Measurements from ENCODE around the gene FYB1.

The FYB1 gene

DNA sequence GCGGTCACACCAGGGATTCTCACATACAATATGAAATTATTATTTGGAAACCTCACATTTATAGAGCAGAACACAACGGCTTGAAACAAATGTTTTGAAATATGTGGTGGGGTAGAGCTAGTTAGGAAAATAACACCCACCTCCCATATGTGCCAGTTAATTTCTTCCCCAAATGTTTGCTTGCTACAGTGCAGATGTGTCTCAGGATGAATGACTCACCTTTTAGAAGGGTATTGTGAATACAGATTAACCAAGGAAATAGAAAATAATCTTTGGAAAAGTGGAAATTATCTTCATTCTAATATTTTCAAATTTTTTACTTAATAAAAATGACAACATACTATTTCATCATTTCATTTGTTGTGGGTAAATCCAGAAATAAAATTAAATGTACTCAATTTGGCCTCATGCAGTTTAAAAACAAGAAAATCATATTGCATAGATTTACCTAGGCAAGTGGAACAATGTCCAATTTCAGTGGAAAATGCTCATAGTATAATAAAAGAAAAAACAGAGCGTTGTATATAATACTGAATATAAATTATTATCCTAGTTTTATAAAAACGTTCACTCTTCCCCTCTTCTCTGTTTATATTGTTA is 105.9 kb downstream of the FYB1 start:
- H3K4me3 ChIP-seq (ENCODE audit: low read length), result no peak overlapping the region
- TF ChIP-seq, protein P1, sequence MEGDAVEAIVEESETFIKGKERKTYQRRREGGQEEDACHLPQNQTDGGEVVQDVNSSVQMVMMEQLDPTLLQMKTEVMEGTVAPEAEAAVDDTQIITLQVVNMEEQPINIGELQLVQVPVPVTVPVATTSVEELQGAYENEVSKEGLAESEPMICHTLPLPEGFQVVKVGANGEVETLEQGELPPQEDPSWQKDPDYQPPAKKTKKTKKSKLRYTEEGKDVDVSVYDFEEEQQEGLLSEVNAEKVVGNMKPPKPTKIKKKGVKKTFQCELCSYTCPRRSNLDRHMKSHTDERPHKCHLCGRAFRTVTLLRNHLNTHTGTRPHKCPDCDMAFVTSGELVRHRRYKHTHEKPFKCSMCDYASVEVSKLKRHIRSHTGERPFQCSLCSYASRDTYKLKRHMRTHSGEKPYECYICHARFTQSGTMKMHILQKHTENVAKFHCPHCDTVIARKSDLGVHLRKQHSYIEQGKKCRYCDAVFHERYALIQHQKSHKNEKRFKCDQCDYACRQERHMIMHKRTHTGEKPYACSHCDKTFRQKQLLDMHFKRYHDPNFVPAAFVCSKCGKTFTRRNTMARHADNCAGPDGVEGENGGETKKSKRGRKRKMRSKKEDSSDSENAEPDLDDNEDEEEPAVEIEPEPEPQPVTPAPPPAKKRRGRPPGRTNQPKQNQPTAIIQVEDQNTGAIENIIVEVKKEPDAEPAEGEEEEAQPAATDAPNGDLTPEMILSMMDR (conservative IDR thresholded peaks at IDR 0.05; ENCODE audit: low read depth, low read length), result no peak
- DNase-seq (ENCODE audit: low read depth), result no peak

DNA sequence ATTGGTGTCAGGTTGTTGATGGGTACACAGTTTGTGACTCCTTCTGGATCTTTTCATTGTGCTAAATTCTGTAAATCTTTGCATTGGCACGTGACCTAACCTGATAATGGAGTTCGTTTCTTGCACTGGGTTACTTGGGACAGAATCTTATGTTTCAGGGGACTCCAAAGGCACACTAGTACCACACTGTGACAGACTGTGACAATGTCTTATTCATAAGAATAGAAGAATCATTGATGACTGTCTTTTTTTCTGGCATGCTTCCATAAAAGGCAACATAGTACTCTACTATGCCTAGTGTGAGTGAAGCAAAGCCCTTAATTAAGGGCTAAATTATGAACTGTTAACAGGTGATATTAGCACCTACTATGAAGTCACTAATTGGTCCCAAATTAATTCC is 109.8 kb downstream of the FYB1 start:
- H3K4me3 ChIP-seq (ENCODE audit: low read length), result no peak overlapping the region
- TF ChIP-seq, protein P1 (conservative IDR thresholded peaks at IDR 0.05; ENCODE audit: low read depth, low read length), result no peak
- DNase-seq (ENCODE audit: low read depth), result no peak

DNA sequence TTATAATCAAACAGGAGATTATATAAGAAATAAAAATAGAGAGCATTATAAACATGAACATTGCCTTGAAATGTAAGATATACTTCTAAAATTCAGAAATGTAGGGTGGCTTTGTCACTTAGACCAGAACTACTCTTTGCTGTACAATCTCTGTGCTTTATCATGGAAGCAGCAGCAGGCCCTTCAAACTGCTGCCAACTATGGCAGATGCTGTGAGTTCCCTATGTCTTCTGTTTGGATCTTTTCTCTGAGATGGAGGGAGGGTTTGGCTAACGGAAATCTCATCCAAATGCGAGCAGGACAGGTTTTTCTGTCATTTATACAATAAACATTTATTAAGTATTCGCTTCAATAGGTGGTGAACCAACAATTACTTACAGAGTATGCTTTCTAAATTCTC is 110.4 kb downstream of the FYB1 start:
- DNase-seq (ENCODE audit: low read depth), result no peak
- H3K4me3 ChIP-seq (ENCODE audit: low read length), result no peak overlapping the region
- TF ChIP-seq, protein P1 (conservative IDR thresholded peaks at IDR 0.05; ENCODE audit: low read depth, low read length), result no peak

DNA sequence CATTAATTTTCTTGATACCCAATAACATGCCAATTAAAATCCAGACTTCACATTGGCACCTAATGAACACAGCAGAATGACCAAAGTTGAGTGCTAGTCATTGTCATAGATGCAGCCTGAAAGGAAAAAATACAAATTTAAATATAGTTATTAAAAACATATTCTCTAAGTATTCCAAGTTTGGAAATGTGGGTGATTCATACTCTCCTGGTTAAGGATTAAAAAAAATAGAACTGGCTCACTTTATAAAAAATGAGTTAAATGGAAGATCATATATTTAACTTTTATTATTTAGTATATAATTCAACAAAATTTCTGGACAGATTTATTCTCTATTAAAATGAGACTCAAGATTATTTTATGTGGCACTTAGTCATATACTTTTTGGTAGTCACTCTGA is 112.0 kb downstream of the FYB1 start:
- TF ChIP-seq, protein P1 (conservative IDR thresholded peaks at IDR 0.05; ENCODE audit: low read depth, low read length), result no peak
- H3K4me3 ChIP-seq (ENCODE audit: low read length), result no peak overlapping the region
- DNase-seq (ENCODE audit: low read depth), result no peak

DNA sequence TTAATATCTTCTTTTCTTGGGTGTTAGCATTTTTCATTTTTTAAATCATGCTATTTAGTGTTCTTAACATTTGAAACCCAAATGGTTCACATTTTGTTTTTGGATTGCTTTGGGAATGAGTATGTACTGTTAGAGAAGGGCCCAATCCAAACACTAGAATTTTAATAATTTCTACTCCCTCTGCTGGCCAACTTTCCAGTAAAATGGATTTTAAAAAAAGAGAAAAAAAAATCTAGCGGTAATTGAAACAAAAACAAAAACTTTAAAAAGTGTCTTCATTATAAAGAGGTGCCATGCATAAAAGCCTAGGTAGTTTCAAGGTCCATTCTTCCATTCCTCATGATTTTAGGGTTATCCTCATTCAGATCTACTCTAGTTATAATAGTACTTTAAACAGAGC is 113.0 kb downstream of the FYB1 start:
- TF ChIP-seq, protein P1 (conservative IDR thresholded peaks at IDR 0.05; ENCODE audit: low read depth, low read length), result peak; percentile 26
- H3K4me3 ChIP-seq (ENCODE audit: low read length), result no peak overlapping the region
- DNase-seq (ENCODE audit: low read depth), result no peak

DNA sequence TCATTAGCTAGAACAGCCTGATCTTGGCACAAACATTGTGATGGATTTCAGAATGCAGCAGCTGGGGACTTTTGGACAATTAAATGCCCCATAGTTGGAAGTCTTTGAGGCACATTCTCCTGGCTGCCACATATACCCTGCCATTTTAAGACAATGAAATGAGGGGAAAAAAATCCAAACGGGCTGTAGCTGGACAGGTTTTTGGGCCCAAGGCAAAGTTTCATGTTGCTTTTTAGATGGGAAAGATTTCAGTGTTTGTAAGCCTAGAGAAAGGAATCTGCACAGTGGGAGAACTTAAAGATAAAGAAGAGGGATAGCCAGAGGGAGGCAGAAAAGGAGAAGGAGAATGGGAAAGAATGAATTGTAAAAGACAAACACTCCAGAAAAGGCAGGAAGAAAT is 115.1 kb downstream of the FYB1 start:
- H3K4me3 ChIP-seq (ENCODE audit: low read length), result no peak overlapping the region
- TF ChIP-seq, protein P1 (conservative IDR thresholded peaks at IDR 0.05; ENCODE audit: low read depth, low read length), result no peak
- DNase-seq (ENCODE audit: low read depth), result no peak

DNA sequence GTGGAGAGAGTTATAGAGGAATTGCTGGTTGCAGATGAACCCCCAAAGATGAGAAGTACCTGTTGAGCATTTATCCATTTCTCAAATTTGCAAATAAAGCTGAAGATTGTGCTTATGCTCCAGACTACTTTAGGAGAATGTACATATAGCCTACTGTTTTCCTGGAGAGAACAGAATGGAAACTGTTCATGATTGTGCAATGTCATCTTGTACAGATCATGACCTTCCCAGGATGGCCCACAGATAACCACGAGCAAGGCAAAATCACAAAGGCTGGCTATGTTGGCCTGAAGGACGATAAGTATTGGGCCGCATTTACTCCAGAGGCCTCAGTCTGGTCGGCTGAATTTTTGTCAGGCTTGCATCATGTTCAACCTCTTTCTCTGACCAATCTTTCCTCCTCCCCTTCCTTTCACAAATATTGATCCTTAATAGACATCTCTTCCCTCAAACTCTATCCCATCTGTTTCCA is 116.6 kb downstream of the FYB1 start:
- TF ChIP-seq, protein P1 (conservative IDR thresholded peaks at IDR 0.05; ENCODE audit: low read depth, low read length), result no peak
- DNase-seq (ENCODE audit: low read depth), result no peak
- H3K4me3 ChIP-seq (ENCODE audit: low read length), result no peak overlapping the region

Data from retinal pigment epithelial cell (primary cell).